Measurements from ENCODE around the gene C11orf21. TPM values are rescaled to one million over a fixed set of nuclear protein-coding genes. Genes with fewer than 3 reads are reported as not detected.

The C11orf21 gene
- total and polyA plus RNA-seq, 2 donors (not counting 1 experiment from before 2014, with no cell fraction given): under 0.01 TPM; not detected in 1

DNA sequence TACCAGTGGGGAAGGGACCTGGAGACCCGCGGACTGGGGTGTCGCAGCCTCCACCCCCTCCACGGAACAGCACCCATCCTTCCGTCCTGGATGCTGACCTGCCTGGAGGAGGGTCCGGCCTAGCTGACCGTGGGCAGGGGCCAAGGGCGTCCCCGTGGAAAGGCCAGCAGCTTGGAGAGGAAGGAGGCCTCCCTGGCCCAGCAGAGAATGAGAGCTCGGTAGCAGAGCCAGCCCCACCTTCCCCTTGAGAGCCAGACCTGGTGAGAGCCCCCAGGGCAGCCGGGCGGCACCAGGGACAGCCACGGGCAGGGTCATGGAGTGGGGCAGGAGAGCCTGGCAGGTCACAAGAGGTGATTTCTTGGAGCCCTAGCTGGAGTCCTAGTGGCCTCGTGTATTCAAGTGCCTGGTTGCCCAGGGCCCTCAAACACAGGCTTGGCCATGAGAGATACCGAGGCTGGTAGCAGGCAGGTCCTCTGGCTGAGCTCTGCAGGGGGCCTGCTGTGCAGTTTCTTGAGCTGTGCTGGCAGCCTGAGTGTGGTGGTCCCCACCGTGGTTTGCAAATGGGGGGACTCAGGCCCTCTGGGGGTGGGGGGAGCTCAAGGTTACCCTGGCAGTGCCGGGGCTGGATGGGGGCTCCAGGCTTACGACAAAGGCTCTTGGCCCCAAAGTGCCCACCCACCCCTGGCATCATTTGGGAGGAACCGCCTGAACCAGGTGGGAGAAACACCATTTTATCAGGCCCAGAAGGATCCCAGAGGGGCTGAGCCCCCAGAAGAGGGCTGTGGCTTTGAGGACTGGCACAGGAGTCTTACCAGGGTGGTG is 7.7 kb upstream of the C11orf21 start:
- no peak for DNase-seq (ENCODE audit: low read depth in 2 of 2)
- Histone ChIP-seq H3K9me3 (ENCODE audit: control insufficient read depth, insufficient read depth, low read depth, low read length) (no peaks in the 10 kb centered on the region), H4K20me1 (ENCODE audit: control insufficient read depth, extremely low read depth, insufficient read depth, low read length) (no peaks in the 10 kb centered on the region), H3K9ac (ENCODE audit: insufficient read depth, low read length) (no peak overlapping the region), H3K4me2 (ENCODE audit: extremely low read depth, insufficient read depth, low read length) (no peak overlapping the region), H2AFZ (ENCODE audit: low read length) (no peak overlapping the region), H3K27me3 (ENCODE audit: control insufficient read depth, insufficient read depth, low read length) (no peaks in the 10 kb centered on the region), H3K4me1 (ENCODE audit: control insufficient read depth, extremely low read depth, insufficient read depth, low read length) (peaks cover 14% of the 10 kb centered on the region), H3K27ac (ENCODE audit: insufficient read depth, low read length) (no peak overlapping the region), H3K36me3 (ENCODE audit: control insufficient read depth, insufficient read depth, low read length) (no peaks in the 10 kb centered on the region), H3K79me2 (ENCODE audit: control insufficient read depth, insufficient read depth, low read length) (no peaks in the 10 kb centered on the region), H3K4me3 (replicated peaks in 1 of 4; ENCODE audit: control extremely low read depth in 1 of 4, insufficient read depth in 1 of 4, low read depth in 3 of 4, low read length in 4 of 4) (no peak overlapping the region)
- no peak for TF ChIP-seq EZH2 (IDR thresholded peaks at IDR 0.05; ENCODE audit: low read length, missing control alignments)

- no peak overlapping the region for H3K4me3 ChIP-seq (replicated peaks in 1 of 4; ENCODE audit: control extremely low read depth in 1 of 4, insufficient read depth in 1 of 4, low read depth in 3 of 4, low read length in 4 of 4)
- H3K36me3 ChIP-seq (ENCODE audit: control insufficient read depth, insufficient read depth, low read length): no peaks in the 10 kb centered on the region
- H3K4me1 ChIP-seq (ENCODE audit: control insufficient read depth, extremely low read depth, insufficient read depth, low read length): peaks cover 14% of the 10 kb centered on the region
- H3K27me3 ChIP-seq (ENCODE audit: control insufficient read depth, insufficient read depth, low read length): no peaks in the 10 kb centered on the region
- no peak overlapping the region for H3K27ac ChIP-seq (ENCODE audit: insufficient read depth, low read length)
- no peaks in the 10 kb centered on the region for H3K9me3 ChIP-seq (ENCODE audit: control insufficient read depth, insufficient read depth, low read depth, low read length)
- no peak overlapping the region for H2AFZ ChIP-seq (ENCODE audit: low read length)
- H3K79me2 ChIP-seq (ENCODE audit: control insufficient read depth, insufficient read depth, low read length): no peaks in the 10 kb centered on the region
- no peak overlapping the region for H3K9ac ChIP-seq (ENCODE audit: insufficient read depth, low read length)
- TF ChIP-seq CTCF (conservative IDR thresholded peaks at IDR 0.05 in 1 of 2, IDR thresholded peaks at IDR 0.05 in 1 of 2; ENCODE audit: low read depth in 1 of 2, low read length in 2 of 2) (no peak), EZH2 (IDR thresholded peaks at IDR 0.05; ENCODE audit: low read length, missing control alignments) (no peak)
- no peaks in the 10 kb centered on the region for H4K20me1 ChIP-seq (ENCODE audit: control insufficient read depth, extremely low read depth, insufficient read depth, low read length)
- DNase-seq (ENCODE audit: low read depth in 2 of 2): no peak
- no peak overlapping the region for H3K4me2 ChIP-seq (ENCODE audit: extremely low read depth, insufficient read depth, low read length)
These were observed 7.0 kb upstream of the C11orf21 start for GRCh38 chr11:2308713-2309112.

- no peaks in the 10 kb centered on the region for H3K79me2 ChIP-seq (ENCODE audit: control insufficient read depth, insufficient read depth, low read length)
- no peaks in the 10 kb centered on the region for H3K27me3 ChIP-seq (ENCODE audit: control insufficient read depth, insufficient read depth, low read length)
- no peak overlapping the region for H2AFZ ChIP-seq (ENCODE audit: low read length)
- H3K4me2 ChIP-seq (ENCODE audit: extremely low read depth, insufficient read depth, low read length): no peak overlapping the region
- no peaks in the 10 kb centered on the region for H3K9me3 ChIP-seq (ENCODE audit: control insufficient read depth, insufficient read depth, low read depth, low read length)
- no peak overlapping the region for H3K27ac ChIP-seq (ENCODE audit: insufficient read depth, low read length)
- H3K36me3 ChIP-seq (ENCODE audit: control insufficient read depth, insufficient read depth, low read length): no peaks in the 10 kb centered on the region
- no peak overlapping the region for H3K9ac ChIP-seq (ENCODE audit: insufficient read depth, low read length)
- H3K4me3 ChIP-seq (replicated peaks in 1 of 4; ENCODE audit: control extremely low read depth in 1 of 4, insufficient read depth in 1 of 4, low read depth in 3 of 4, low read length in 4 of 4): no peak overlapping the region
- no peak for DNase-seq (ENCODE audit: low read depth in 2 of 2)
- H3K4me1 ChIP-seq (ENCODE audit: control insufficient read depth, extremely low read depth, insufficient read depth, low read length): peaks cover 12% of the 10 kb centered on the region
- TF ChIP-seq CTCF (conservative IDR thresholded peaks at IDR 0.05 in 1 of 2, IDR thresholded peaks at IDR 0.05 in 1 of 2; ENCODE audit: low read depth in 1 of 2, low read length in 2 of 2) (no peak), EZH2 (IDR thresholded peaks at IDR 0.05; ENCODE audit: low read length, missing control alignments) (no peak)
- H4K20me1 ChIP-seq (ENCODE audit: control insufficient read depth, extremely low read depth, insufficient read depth, low read length): no peaks in the 10 kb centered on the region
These were observed 6.0 kb upstream of the C11orf21 start for GRCh38 chr11:2307501-2308331.
